Neural progenitor cell (in vitro differentiated cells): ENCODE data around the gene SCLY.

Experiments
- CTCF ChIP-seq: fragments of 200-600 bp; sonication (generic); IDR thresholded peaks from 2 replicates; pipeline ENCODE4 v1.5.1; 2017; ENCODE audit warnings: antibody characterized with exemption, mild to moderate bottlenecking
- EZH2 ChIP-seq: fragments of 200-600 bp; sonication (generic); IDR thresholded peaks from 2 replicates; pipeline ENCODE4 v1.6.1; 2017; ENCODE audit warnings: antibody characterized with exemption, mild to moderate bottlenecking, moderate library complexity

DNA sequence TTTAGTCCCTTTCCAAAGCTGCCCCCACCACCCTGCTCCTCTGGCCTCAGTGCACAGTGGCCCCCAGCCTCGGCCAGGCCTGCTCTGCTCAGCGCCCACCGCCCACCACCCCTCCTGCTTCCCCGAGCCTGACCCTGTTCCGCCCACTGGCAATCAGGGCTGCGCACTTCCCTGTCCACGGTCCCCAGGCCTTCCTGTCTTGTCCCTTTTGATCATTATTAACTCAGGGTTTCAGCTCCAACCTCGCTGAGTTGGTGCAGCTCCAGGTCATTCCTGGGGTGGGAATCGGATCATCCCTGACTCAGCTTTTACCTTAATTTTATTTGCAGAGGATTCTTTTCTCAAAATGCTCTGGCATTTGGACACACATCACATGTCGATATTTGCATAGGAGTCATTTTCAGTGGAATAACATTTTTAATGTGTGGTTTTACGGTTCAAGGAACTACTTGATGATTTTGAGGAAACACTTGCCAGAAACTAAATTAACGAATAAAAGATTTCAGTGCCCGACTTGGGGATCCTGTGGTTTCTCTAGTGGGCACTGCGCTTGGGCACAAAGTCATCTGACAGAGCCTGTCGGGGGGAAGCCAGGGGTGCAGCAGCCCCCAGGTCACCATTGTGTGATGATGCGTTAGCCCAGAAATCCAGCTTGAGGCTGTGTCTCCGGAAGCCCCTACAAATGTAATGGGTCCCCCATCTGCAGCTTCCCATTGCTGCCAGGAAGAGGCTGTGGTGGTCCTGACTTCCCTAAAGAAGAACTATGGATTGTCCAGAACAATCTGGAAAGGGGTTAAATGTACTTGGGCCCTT, 38.3 kb downstream of the SCLY start:
- TF ChIP-seq CTCF, result no peak
- TF ChIP-seq EZH2, result no peak
